ENCODE results near the gene COX8A. TPM values are rescaled to one million over a fixed set of nuclear protein-coding genes. Genes with fewer than 3 reads are reported as not detected.

The COX8A gene
- total RNA-seq, 2 experiments from 2014 or later, result 89.1 to 105 TPM

GRCh38 chr11:63978551-63979239 lies 4.3 kb downstream of the COX8A start:
- intact Hi-C loops (cut with DNase I, micrococcal nuclease), result loop anchor here in 1 of 2 experiments (10.0 kb wide), 1 partner anchor 144 kb away; the partner anchor contains the start of gene MARK2
- DNase-seq, result no peak
- H3K27me3 ChIP-seq (ENCODE audit: control insufficient read depth in 1 of 2, insufficient read depth in 2 of 2, low read length in 2 of 2), result no peaks in the 10 kb centered on the region
- CTCF ChIA-PET, result no interaction called here
- ATAC-seq (ENCODE audit: poor library complexity), result no peak
- H3K4me1 ChIP-seq (ENCODE audit: insufficient read depth, low read length), result peaks cover 25% of the 10 kb centered on the region
- no peaks in the 10 kb centered on the region for H3K9me3 ChIP-seq (ENCODE audit: control insufficient read depth in 1 of 2, insufficient read depth in 1 of 2, low read length in 2 of 2)
- Mint-ChIP-seq H3K36me3 (ENCODE audit: low read depth) (peaks cover 15% of the 10 kb centered on the region), H3K9me3 (no peaks in the 10 kb centered on the region), H3K27ac (peak overlapping the region; percentile 14), H3K4me3 (peak overlapping the region; percentile 54), H3K4me1 (ENCODE audit: low read depth) (peaks cover 21% of the 10 kb centered on the region), H3K27me3 (no peaks in the 10 kb centered on the region)
- H3K36me3 ChIP-seq (ENCODE audit: insufficient read depth, low read length), result peaks cover 11% of the 10 kb centered on the region
- H3K27ac ChIP-seq (ENCODE audit: low read depth in 1 of 2, low read length in 2 of 2), result no peak overlapping the region
- POLR2A ChIA-PET, result no interaction called here
- TF ChIP-seq, protein P1, sequence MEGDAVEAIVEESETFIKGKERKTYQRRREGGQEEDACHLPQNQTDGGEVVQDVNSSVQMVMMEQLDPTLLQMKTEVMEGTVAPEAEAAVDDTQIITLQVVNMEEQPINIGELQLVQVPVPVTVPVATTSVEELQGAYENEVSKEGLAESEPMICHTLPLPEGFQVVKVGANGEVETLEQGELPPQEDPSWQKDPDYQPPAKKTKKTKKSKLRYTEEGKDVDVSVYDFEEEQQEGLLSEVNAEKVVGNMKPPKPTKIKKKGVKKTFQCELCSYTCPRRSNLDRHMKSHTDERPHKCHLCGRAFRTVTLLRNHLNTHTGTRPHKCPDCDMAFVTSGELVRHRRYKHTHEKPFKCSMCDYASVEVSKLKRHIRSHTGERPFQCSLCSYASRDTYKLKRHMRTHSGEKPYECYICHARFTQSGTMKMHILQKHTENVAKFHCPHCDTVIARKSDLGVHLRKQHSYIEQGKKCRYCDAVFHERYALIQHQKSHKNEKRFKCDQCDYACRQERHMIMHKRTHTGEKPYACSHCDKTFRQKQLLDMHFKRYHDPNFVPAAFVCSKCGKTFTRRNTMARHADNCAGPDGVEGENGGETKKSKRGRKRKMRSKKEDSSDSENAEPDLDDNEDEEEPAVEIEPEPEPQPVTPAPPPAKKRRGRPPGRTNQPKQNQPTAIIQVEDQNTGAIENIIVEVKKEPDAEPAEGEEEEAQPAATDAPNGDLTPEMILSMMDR (IDR thresholded peaks at IDR 0.05), result no peak
- H3K4me3 ChIP-seq (ENCODE audit: low read length), result no peak overlapping the region

DNA sequence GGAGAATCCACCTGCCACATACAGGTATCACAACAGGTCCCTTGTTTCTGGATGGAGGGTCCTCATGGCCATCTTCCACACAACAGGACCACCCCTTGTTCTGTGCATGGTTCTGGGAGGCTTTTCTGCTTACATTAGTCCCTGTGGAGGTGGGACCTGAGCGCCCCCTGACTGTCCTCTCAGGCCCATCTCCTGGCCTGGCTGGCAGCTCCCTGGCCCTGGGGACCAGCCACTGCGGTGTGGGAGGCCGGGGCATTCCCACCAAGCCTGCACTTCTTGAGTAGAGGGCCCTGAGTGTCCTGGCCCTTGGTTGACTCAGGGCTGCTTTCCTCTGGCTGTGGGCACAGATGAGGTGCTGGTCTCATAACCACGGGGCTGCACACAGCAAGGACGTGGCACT lies 5.0 kb downstream of the COX8A start:
- no peaks in the 10 kb centered on the region for H3K9me3 ChIP-seq (ENCODE audit: control insufficient read depth in 1 of 2, insufficient read depth in 1 of 2, low read length in 2 of 2)
- Mint-ChIP-seq H3K9me3 (no peaks in the 10 kb centered on the region), H3K27me3 (no peaks in the 10 kb centered on the region), H3K4me1 (ENCODE audit: low read depth) (peaks cover 15% of the 10 kb centered on the region), H3K4me3 (no peak overlapping the region), H3K36me3 (ENCODE audit: low read depth) (peaks cover 12% of the 10 kb centered on the region), H3K27ac (no peak overlapping the region)
- H3K4me1 ChIP-seq (ENCODE audit: insufficient read depth, low read length), result peaks cover 20% of the 10 kb centered on the region
- POLR2A ChIA-PET, result no interaction called here
- no peak overlapping the region for H3K27ac ChIP-seq (ENCODE audit: low read depth in 1 of 2, low read length in 2 of 2)
- CTCF ChIA-PET, result interaction anchor here (0.7 kb wide), 1 partner anchor 63 kb away, joined by 3 read pairs; no protein-coding TSS in a partner anchor
- DNase-seq, result no peak
- H3K27me3 ChIP-seq (ENCODE audit: control insufficient read depth in 1 of 2, insufficient read depth in 2 of 2, low read length in 2 of 2), result no peaks in the 10 kb centered on the region
- no peak overlapping the region for H3K4me3 ChIP-seq (ENCODE audit: low read length)
- ATAC-seq (ENCODE audit: poor library complexity), result no peak
- TF ChIP-seq, protein P1 (IDR thresholded peaks at IDR 0.05), result no peak
- peaks cover 11% of the 10 kb centered on the region for H3K36me3 ChIP-seq (ENCODE audit: insufficient read depth, low read length)
- intact Hi-C loops (cut with DNase I, micrococcal nuclease), result loop anchor here in 1 of 2 experiments (10.0 kb wide), 1 partner anchor 145 kb away; the partner anchor contains the start of gene MARK2

- Mint-ChIP-seq H3K4me1 (ENCODE audit: low read depth) (peaks cover 27% of the 10 kb centered on the region), H3K9me3 (no peaks in the 10 kb centered on the region), H3K27ac (peak overlapping the region; percentile 96), H3K27me3 (no peaks in the 10 kb centered on the region), H3K36me3 (ENCODE audit: low read depth) (peaks cover 37% of the 10 kb centered on the region), H3K4me3 (peak overlapping the region; percentile 96)
- TF ChIP-seq, protein P1 (IDR thresholded peaks at IDR 0.05), result no peak
- ATAC-seq (ENCODE audit: poor library complexity) (peak; percentile 80), DNase-seq (peak; percentile 38 to 84 (median 66))
- CTCF ChIA-PET, result interaction anchor here (1.3 kb wide), 1 partner anchor 15 kb away, joined by 7 read pairs; no protein-coding TSS in a partner anchor
- Histone ChIP-seq H3K27ac (ENCODE audit: low read depth in 1 of 2, low read length in 2 of 2) (peak overlapping the region; percentile 68 to 89), H3K9me3 (ENCODE audit: control insufficient read depth in 1 of 2, insufficient read depth in 1 of 2, low read length in 2 of 2) (no peaks in the 10 kb centered on the region), H3K27me3 (ENCODE audit: control insufficient read depth in 1 of 2, insufficient read depth in 2 of 2, low read length in 2 of 2) (no peaks in the 10 kb centered on the region), H3K4me3 (ENCODE audit: low read length) (peak overlapping the region; percentile 80), H3K4me1 (ENCODE audit: insufficient read depth, low read length) (peaks cover 29% of the 10 kb centered on the region), H3K36me3 (ENCODE audit: insufficient read depth, low read length) (peaks cover 29% of the 10 kb centered on the region)
- POLR2A ChIA-PET, result interaction anchor here (0.7 to 1.9 kb wide), 10 partner anchors 11 to 1144 kb away, joined by 3 to 15 read pairs (median 4); partner anchors contain the start of genes COX8A, MARK2, PPP1R14B and PRDX5
- intact Hi-C loops (cut with DNase I, micrococcal nuclease), result loop anchor here (1.0 to 5.0 kb wide), 2 partner anchors 11 to 148 kb away; partner anchors contain the start of genes COX8A (in 2 of the 2) and MARK2 (in 1 of the 2)
These were observed 11.4 kb downstream of the COX8A start for GRCh38 chr11:63985812-63986155.
